ENCODE measurements around the gene HAPLN2. TPM values are rescaled to one million over a fixed set of nuclear protein-coding genes. Genes with fewer than 3 reads are reported as not detected.
A peak's percentile ranks its signal among the peaks of the same experiment; 100 is the strongest.
"Not testable (repeated sequence)": the region's sequence is repeated elsewhere in the genome, so short reads cannot be mapped to it uniquely, and the experiment has no call there.

HAPLN2 gene
- polyA plus RNA-seq, 4 donors, result 0.16 to 0.63 (median 0.28) TPM

DNA sequence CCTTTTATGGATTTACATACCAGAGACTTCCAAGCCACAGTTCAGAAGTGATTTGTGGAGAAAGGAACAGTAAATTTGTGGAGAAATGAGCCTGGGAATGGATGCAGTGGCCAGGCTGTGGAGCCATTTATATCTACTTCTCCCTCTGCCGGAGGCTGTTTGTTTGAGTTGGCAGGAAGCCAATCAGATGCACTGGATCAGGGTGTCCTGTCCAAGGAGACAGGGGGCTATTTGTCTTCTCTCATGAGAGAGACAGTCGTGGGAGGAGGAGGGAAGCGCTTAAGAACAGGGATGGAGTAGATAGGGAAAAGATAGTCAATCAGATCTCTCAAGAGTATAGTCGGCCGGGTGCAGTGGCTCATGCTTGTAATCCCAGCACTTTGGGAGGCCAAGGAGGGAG, 2.8 kb upstream of the HAPLN2 start:
- DNase-seq (ENCODE audit: low read depth in 4 of 4, low spot score in 3 of 4), result peak in 3 of 4 donors; percentile 79 to 87 (median 84)

DNA sequence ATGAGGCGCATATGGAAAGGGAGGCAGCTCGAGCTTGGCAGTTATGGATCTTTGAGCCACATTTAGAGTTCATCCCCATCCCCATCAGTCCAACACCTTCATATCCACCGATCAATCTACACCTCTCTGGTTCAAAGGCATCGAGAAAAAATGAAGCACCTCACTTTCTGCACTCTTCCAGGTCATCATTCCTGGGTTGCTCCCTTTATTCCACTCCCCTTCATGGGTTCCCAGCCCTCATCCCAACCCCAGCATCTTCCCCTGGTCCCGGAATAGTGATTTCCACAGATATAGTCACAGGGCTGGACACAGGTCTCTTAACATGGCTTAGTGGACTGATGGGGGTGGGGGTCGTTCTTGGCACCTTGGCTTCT, 354 bp downstream of the HAPLN2 start:
- DNase-seq (ENCODE audit: low read depth in 4 of 4, low spot score in 3 of 4), result no peak

DNA sequence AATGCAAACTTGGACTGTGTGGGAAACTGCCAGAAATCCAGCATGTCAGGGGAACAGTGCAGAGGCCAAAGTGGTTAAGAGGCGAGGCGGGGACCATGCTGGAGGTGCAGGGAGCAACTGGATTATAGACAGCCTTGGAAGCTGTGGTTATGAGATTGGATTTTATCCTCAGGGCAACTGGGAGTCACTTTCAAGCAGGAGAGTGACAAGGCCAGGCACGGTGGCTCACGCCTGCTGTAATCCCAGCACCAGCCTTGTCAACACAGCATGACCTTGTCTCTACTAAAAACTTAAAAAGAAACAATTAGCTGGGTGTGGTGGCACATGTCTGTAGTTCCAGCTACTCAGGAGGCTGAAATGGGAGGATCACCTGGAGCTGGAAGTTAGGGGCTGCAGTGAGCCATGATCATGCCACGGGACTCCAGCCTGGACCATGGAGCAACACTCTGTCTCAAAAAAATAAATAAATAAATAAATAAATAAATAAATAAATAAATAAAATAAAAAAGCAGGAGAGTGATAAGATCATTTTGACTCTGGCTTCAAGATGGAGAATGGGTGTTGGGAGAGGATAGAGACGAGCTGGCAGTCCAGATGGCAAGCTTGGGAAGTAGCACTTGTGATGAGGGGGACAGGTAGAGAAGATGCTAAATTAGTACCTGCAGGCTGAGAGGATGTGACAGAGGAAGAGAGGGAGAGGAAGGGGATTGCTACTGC, 3.5 kb downstream of the HAPLN2 start:
- no peak for DNase-seq (ENCODE audit: low read depth in 4 of 4, low spot score in 3 of 4)

DNA sequence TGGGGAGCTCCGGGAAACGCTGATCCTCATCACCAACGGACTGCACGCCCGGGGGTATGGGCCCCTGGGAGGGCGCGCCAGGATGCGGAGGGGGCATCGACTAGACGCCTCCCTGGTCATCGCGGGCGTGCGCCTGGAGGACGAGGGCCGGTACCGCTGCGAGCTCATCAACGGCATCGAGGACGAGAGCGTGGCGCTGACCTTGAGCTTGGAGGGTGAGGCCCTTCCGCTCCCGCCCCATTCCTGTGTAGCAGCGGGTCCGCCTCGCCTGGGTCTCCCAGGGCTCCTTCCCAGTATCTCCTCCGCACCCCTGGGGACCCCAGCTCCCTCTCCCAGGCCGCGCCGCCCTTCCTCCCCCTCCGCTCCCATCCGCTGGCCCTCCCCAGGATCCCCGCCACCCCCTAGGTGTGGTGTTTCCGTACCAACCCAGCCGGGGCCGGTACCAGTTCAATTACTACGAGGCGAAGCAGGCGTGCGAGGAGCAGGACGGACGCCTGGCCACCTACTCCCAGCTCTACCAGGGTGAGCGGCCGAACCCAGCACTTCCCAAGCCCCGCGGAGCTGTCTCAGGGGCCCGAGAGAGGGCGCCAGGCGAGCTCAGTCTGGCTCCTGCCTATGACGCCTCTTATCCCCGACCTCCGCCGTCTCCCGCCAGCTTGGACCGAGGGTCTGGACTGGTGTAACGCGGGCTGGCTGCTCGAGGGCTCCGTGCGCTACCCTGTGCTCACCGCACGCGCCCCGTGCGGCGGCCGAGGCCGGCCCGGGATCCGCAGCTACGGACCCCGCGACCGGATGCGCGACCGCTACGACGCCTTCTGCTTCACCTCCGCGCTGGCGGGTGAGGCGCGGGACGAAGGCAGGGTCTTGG, 5.0 kb downstream of the HAPLN2 start:
- DNase-seq (ENCODE audit: low read depth in 4 of 4, low spot score in 3 of 4), result no peak

DNA sequence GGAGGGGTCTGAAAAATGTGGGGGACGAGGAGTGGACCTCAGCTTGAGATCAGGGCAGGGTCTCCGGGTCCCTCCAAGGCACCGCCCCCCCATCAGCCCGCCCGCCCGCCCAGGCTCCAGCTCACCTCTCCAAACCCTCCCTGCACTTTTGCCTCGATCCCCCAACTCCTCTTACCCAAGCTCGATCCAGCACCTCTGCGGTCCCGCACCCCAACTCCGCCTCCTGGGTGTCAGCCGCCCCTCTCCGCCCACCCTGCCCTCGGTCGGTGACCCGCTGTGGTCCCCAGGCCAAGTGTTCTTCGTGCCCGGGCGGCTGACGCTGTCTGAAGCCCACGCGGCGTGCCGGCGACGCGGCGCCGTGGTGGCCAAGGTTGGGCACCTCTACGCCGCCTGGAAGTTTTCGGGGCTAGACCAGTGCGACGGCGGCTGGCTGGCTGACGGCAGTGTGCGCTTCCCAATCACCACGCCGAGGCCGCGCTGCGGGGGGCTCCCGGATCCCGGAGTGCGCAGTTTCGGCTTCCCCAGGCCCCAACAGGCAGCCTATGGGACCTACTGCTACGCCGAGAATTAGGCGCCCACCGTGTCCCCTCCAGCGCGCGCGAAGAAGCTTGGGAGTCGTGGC, 5.7 kb downstream of the HAPLN2 start:
- no peak for DNase-seq (ENCODE audit: low read depth in 4 of 4, low spot score in 3 of 4)

DNA sequence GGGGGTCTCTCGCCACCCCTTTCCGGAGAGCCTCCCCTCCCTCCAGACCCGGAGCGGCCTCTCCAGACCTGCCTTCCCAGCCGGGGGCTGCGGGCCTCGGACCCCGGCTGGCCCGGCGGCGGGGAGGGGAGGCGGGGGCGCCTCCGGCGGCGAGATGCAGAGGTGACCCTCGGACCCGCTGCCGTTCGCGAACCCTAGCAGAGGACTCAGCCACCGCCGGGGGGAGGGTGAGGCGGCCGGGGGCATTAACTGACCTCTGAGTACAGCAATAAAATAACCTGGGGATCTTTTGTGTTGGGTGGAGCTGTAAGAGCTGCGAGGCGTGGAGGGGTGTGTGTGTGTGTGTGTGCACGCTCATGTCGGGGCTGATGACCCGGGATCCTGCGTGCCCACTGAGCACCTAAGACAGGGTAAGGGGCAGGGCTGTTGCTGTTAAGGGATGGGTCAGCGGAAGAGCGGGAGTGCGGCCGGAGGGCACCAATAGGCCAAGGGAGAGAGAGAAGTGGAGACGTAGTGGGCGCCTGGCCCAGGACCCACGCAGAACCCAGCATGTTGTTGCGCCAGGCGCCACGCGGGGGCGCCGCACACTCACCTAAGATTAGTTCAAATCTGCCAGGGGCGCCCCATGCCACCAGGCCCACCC, 6.3 kb downstream of the HAPLN2 start:
- DNase-seq (ENCODE audit: low read depth in 4 of 4, low spot score in 3 of 4), result no peak

DNA sequence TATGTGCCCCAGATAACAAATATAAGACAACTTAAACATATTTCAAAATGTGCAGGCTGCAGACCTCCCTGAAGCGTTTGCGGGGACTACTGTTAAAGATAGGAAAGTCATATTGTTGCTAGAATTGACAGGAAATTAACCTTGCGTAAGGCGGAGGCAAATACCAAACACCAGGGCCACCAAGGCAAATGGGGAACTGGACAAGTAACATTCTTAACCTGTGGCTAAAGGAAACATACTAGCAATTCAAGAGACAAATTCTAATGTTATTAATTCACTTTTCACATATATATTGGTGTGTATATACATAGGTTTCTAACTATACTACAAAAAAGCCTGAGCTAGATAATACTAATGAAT, 6.8 kb downstream of the HAPLN2 start:
- DNase-seq (ENCODE audit: low read depth in 4 of 4, low spot score in 3 of 4), result no peak

DNA sequence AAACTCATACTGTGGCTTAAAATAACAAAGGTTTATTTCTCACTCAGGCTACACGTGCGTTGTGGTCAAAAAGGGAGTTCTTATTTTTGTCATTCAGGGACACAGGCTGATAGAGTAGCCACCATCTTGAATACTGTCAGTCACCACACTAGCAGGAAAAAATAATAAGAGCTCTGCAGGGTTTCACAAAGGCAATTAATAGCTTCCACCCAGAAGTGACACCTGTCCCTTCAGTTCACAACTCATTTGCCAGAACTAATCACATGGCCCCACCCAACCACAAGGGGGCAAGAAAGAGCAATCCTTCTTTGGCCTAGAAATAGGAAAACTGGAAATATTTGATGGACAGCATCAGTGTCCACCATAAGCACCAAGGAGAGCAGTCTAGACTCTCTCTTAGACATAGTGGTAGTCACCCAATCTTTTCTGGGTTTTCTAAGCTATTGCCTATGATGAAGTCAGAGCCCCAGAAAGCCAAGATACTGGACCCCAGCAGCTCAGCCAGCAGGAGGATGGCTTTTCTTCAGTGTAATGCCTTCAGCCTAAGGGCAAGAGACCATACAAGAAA, 8.2 kb downstream of the HAPLN2 start:
- DNase-seq (ENCODE audit: low read depth in 4 of 4, low spot score in 3 of 4), result no peak

DNA sequence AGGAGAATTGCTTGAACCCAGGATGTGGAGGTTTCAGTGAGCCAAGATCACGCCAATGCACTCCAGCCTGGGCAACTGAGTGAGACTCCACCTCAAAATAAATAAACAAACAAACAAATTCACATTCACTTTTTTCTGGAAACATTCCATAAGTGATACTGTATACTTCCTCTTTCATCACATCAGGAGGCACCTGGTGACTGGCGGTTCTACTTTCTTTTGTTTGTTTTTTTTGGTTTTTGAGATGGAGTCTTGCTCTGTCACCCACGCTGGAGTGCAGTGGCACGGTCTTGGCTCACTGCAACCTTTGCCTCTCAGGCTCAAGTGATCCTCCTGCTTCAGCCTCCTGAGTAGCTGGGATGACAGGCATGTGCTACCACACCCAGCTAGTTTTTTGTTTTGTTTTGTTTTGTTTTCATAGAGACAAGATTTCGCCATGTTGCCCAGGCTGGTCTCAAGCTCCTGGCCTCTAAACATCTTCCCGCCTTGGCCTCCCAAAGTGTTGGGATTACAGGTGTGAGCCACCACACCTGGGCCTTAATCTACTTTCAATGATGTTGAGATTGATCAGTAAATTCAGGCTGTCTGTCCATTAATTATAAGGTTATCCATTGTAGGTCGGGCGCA, 10.7 kb downstream of the HAPLN2 start:
- DNase-seq (ENCODE audit: low read depth in 4 of 4, low spot score in 3 of 4), result no peak

DNA sequence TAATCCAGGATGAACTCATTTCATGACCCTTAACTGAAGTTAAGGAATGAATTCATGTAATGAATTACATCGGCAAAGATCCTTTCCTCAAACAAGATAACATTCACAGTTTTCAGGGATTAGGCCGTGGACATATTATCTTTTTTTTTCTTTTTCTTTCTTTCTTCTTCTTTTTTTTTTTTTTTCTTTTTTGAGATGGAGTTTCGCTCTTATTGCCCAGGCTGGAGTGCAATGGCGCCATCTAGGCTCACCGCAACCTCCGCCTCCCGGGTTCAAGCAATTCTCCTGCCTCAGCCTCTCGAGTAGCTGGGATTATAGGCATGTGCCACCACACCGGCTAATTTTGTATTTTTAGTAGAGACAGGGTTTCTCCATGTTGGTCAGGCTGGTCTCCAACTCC, 11.9 kb downstream of the HAPLN2 start:
- not testable (repeated sequence) for DNase-seq (ENCODE audit: low read depth in 4 of 4, low spot score in 3 of 4)

DNA sequence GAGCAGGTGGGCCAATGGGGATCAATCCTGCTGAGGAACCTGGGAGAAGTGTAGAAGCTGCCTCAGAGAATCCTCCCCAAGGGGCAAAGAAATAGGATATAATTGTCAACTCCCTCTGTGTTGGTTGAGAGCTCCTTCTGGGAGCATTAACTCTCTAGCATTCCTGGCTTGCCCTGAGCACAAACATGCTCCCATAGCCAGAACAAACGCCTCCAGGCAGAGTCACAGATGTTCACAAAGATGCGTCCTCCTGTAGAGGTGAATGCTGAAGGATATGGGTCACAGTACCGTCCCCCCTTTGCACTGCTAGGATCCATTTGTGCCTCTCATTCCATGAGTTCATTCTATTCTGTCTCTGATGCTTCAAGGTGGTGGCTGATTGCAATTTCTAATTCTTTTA, 13.1 kb downstream of the HAPLN2 start:
- DNase-seq (ENCODE audit: low read depth in 4 of 4, low spot score in 3 of 4), result no peak

DNA sequence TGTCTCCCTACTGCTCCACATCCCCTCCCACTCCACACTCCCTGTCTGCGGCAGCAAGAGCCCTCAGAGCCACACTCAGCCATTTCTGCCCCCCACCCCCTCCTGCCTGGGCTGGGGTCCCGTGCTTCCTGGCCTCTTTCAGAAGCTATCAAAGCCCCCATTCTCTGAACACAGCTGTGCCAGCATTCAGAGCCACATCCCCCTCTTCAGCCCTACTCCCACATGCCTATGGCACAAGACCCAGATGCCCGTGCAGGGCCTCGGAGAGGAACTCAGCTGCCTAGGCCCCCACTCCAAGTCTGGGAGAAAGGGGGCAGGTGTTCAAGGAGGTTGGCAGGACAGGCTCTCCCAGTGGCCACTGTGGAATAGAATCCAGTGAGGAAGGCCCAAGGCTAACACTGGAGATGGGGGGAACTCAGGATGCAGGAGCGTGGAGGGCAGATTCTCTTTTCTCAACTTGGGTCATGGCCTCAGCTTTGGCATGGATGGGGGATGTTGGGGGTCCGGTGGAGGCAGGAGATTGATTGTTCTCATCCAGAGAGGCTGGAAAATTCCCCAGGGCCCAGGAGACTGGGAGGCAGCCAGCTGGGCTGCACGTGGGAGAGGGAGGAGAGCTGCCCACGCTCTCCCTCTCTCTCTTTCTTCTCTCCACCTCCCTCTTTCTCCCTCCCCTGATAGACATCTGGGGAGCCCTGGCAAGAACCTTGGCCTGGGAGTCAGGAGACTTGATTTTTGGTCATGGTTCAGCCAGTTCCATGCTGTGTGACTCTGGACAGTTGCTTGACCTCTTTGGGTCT, 19.2 kb downstream of the HAPLN2 start:
- no peak for DNase-seq (ENCODE audit: low read depth in 4 of 4, low spot score in 3 of 4)

DNA sequence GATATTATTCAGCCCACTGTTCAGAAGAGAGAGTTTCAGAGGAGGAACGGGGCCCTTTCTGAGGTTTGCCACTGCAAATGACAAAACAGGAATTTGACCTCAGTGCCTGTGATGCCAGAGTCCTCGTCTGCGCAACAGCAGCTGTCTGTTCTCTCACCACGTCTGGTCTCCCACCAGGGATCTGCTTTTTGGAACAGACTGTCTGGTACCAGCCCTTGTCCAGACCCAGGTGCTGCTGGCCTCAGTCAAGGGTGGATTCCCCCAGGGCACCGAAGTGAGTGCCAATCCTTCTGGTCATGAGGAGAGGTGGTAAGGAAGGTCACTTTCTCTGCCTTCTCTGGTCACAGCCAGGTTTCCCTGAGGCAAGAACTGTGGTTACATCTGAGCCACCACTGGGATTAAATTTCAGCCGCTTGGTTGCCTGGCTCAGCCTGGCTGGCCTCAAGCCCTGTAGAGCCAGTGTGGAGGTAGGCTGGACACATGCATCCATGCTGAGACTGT, 20.4 kb downstream of the HAPLN2 start:
- DNase-seq (ENCODE audit: low read depth in 4 of 4, low spot score in 3 of 4), result no peak

DNA sequence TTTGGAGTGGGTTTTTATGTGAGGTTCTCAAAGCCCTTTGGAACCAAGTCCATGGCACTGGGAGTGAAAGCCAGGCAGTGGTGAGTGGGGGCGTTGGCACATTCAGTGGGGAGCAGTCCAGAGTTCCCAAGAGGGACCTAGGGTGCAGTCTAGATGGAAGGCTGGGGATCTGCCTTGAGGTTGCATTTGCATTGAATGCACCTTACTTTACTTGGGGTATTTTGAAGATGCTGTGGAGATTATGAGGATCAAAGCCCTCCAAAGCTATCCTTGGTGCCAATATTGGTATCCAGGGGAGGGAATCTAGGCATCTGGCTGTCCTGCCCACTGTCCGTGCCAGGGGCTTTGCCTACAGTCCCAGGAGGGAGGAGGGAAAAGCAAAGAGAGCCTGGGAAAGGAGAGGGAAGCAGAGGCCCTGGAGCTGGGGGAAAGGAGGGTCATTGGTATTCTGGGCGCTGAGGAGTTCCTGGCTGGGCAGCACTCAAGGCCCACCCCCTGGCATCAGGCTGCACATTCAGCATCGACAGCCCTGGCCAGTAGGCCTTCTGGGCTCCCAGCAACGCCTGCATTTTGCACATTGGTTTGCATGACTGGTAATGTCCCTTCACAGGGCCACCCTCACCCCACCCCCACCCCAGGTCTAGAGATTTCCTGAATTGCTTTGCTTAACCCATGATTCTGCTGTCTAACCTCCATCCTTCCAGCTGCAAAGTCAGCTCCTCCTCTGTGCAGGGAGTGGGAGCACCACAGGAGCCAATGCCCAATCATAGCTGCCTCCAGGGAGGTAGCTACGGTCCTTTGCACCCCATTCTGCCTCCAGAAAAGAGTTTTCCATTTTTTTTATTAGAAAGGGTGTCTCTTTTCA, 21.9 kb downstream of the HAPLN2 start:
- DNase-seq (ENCODE audit: low read depth in 4 of 4, low spot score in 3 of 4), result no peak

DNA sequence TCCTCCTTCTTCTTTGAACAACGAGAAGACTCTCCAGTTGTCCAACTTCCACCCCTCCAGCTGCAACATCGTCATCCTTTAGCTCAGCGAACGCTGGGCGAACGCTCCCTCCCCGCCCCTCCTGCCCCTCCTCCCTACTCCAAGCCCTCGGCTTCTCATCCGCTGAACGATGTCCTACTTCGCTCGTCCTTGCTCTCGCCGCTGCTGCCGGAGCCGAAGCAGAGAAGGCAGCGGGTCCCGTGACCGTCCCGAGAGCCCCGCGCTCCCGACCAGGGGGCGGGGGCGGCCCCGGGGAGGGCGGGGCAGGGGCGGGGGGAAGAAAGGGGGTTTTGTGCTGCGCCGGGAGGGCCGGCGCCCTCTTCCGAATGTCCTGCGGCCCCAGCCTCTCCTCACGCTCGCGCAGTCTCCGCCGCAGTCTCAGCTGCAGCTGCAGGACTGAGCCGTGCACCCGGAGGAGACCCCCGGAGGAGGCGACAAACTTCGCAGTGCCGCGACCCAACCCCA, 22.6 kb downstream of the HAPLN2 start, which contains the start of gene BCAN:
Gene BCAN, plus strand, starts transcription at position 357 of the 504 bp plus-strand sequence. CDS start 3,938 bp downstream, outside the sequence.
- no peak for DNase-seq (ENCODE audit: low read depth in 4 of 4, low spot score in 3 of 4)

DNA sequence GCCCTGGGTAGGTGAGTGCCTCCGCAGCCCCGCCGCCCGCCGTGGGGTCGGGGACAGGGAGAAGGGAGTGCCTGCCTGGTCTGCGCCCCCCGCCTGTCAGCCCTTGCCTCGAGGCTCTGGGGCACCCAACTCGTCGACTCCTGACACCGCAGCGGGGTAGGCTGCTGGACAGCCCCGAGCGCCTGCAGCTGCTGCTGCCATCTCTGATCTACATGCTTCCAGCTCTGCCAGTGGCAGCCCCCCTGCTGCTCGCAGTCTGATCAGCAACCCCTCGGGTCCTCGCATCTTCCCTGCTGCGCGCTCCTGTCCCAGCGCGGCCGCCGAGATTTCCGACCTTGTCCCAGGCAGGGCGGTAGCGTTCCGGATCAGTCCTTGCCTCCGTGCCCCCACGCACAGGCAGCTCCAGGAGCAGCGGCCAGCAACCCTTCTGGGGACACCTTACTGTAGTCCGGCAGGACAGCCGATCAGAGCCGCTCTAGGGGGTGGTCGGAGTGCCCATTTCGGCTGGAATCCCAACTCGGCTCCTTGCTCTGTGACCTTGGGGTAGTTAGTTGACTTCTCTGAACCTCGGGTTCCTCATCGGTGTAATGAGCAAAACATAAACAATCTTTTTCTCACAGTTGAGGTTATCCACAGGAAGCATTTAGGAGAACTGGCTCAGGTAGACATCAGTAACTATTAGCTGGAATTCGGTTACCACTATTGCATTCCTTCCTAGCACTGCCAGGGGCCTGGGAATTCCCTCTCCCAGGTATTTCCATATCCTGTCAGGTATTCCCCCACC, 23.2 kb downstream of the HAPLN2 start:
- DNase-seq (ENCODE audit: low read depth in 4 of 4, low spot score in 3 of 4), result no peak

DNA sequence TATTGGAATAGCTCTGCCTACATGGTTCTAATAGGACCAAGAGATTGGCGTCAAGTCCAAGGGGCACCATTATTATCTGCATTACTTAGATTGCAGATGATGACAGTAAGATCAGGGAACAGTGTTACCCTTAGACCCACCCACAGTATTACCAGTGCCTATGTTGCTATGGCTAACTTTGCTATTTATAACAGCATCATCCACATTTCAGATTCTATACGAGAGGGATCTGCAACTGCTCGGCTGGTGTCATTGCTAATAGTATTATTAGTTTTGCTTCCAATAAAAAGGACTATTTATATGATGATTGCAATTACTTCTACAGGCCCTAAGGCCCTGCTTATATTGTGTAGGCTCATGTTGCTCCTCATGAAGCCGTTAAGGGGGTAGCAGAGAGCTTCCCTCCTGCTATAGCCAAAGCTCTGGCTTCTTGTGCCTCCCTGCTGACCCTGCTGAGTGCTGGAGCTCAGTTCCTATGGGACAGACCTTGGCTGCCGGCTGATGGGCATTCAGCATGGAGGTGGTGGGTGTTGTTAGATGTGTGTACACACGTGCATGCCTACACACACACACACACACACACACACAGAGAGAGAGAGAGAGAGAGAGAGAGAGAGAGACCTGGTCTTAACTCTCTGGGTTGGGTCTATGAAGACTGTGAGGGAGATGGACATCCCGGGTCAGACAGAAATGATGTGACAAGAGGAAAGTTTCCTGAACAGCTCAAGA, 24.0 kb downstream of the HAPLN2 start:
- DNase-seq (ENCODE audit: low read depth in 4 of 4, low spot score in 3 of 4), result no peak
